GM13977 (cell line): Measurements from ENCODE around the gene ENTPD6.
A peak's percentile ranks its signal among the peaks of the same experiment; 100 is the strongest.

ENCODE experiments used
- DNase-seq: peaks from one replicate; pipeline ENCODE4 v3.0.0; 2012; ENCODE audit warnings: low spot score
- CTCF ChIP-seq: IDR thresholded peaks from 2 replicates; pipeline ENCODE4 v1.5.1; 2012; ENCODE audit warnings: mild to moderate bottlenecking, control low read depth; ENCODE audit not compliant: insufficient read depth; ENCODE audit errors: extremely low read depth, missing control alignments
- in situ Hi-C: fragments of 300-500 bp; cut with MboI; formaldehyde crosslinking; loops from one replicate; pipeline ENCODE4 v1.12.0; 2022; ENCODE audit warnings: low sequenced_read_pairs, low pct_unique_long_range_greater_than_20kb, mixed read lengths, inconsistent platforms; ENCODE audit not compliant: unreplicated experiment

ENTPD6 gene

GRCh38 chr20:25246182-25246999 is 50.9 kb downstream of the ENTPD6 start:
- in situ Hi-C loops: no loop called here
- no peak for TF ChIP-seq CTCF
- DNase-seq: no peak

- in situ Hi-C loops: no loop called here
- DNase-seq: no peak
- peak; percentile 23 for TF ChIP-seq CTCF
Observed at GRCh38 chr20:25247000-25247517, 51.5 kb downstream of the ENTPD6 start.

GRCh38 chr20:25247518-25247955 is 52.0 kb downstream of the ENTPD6 start:
- no peak for TF ChIP-seq CTCF
- in situ Hi-C loops: no loop called here
- peak; percentile 53 for DNase-seq

- in situ Hi-C loops: no loop called here
- TF ChIP-seq CTCF: no peak
- DNase-seq: peak; percentile 98
Observed at GRCh38 chr20:25247956-25248785, 52.7 kb downstream of the ENTPD6 start, which contains the start of gene PYGB. Gene PYGB, plus strand, starts transcription at chr20:25248085. Its CDS starts 94 bp downstream, at chr20:25248179.

GRCh38 chr20:25248786-25249172 is 53.3 kb downstream of the ENTPD6 start:
- no peak for TF ChIP-seq CTCF
- in situ Hi-C loops: no loop called here
- DNase-seq: no peak

GRCh38 chr20:25249198-25249931 is 53.9 kb downstream of the ENTPD6 start:
- no peak for DNase-seq
- in situ Hi-C loops: no loop called here
- TF ChIP-seq CTCF: no peak
